Astrocyte (in vitro differentiated cells and primary cell): ENCODE data around the gene UBE2E2. TPM values are rescaled to one million over a fixed set of nuclear protein-coding genes. Genes with fewer than 3 reads are reported as not detected.

ENCODE experiments used
- DNase-seq: peaks from one replicate; pipeline ENCODE4 v3.0.0-alpha.2; 2010; ENCODE audit warnings: low read depth
- FAIRE-seq: peaks from 2 replicates; lab custom pipeline; 2011; peaks lifted over from hg19 to GRCh38; lab: Jason Lieb, UNC
- H2AFZ ChIP-seq: 2 replicates; pipeline ENCODE4 v1.6.0; 2012; ENCODE audit warnings: low read depth, low read length, inconsistent platforms
- H3K27ac ChIP-seq: 2 replicates; pipeline ENCODE4 v1.5.1; 2011; ENCODE audit warnings: low read depth, low read length, inconsistent platforms
- H3K27me3 ChIP-seq: 2 replicates; pipeline ENCODE4 v1.6.0; 2011; ENCODE audit warnings: low read length, inconsistent platforms; ENCODE audit not compliant: insufficient read depth
- H3K36me3 ChIP-seq: 2 replicates; pipeline ENCODE4 v1.5.1; 2011; ENCODE audit warnings: low read length, inconsistent platforms; ENCODE audit not compliant: insufficient read depth
- H3K4me1 ChIP-seq: 2 replicates; pipeline ENCODE4 v1.5.1; 2011; ENCODE audit warnings: low read length, inconsistent platforms; ENCODE audit not compliant: insufficient read depth
- H3K4me2 ChIP-seq: 2 replicates; pipeline ENCODE4 v1.6.0; 2012; ENCODE audit warnings: low read length, inconsistent platforms
- H3K4me3 ChIP-seq: 2 replicates; pipeline ENCODE4 v1.5.1; 2011; ENCODE audit warnings: low read depth, mild to moderate bottlenecking, low read length, inconsistent platforms; ENCODE audit not compliant: insufficient read depth
- H3K79me2 ChIP-seq: 2 replicates; pipeline ENCODE4 v1.6.0; 2012; ENCODE audit warnings: mild to moderate bottlenecking, low read length, inconsistent platforms; ENCODE audit not compliant: insufficient read depth
- H3K9ac ChIP-seq: 2 replicates; pipeline ENCODE4 v1.6.0; 2012; ENCODE audit warnings: mild to moderate bottlenecking, low read length, inconsistent platforms
- H3K9me3 ChIP-seq: 2 replicates; pipeline ENCODE4 v1.5.1; 2012; ENCODE audit warnings: low read depth, mild to moderate bottlenecking, low read length, inconsistent platforms; ENCODE audit not compliant: insufficient read depth
- H4K20me1 ChIP-seq: 2 replicates; pipeline ENCODE4 v1.6.0; 2012; ENCODE audit warnings: low read length, inconsistent platforms; ENCODE audit not compliant: insufficient read depth
- H3K27ac Mint-ChIP-seq: one replicate; pipeline ENCODE4 v1.8.0; 2021; ENCODE audit warnings: mild to moderate bottlenecking, mixed read lengths; ENCODE audit not compliant: unreplicated experiment
- H3K27me3 Mint-ChIP-seq: one replicate; pipeline ENCODE4 v1.8.0; 2021; ENCODE audit warnings: low read depth, mixed read lengths; ENCODE audit not compliant: unreplicated experiment
- H3K36me3 Mint-ChIP-seq: one replicate; pipeline ENCODE4 v1.8.0; 2021; ENCODE audit warnings: low read depth, mixed read lengths; ENCODE audit not compliant: unreplicated experiment
- H3K4me1 Mint-ChIP-seq: one replicate; pipeline ENCODE4 v1.8.0; 2021; ENCODE audit warnings: low read depth, mixed read lengths; ENCODE audit not compliant: unreplicated experiment
- H3K4me3 Mint-ChIP-seq: one replicate; pipeline ENCODE4 v1.8.0; 2021; ENCODE audit warnings: mild to moderate bottlenecking, moderate library complexity, mixed read lengths; ENCODE audit not compliant: unreplicated experiment
- H3K9me3 Mint-ChIP-seq: one replicate; pipeline ENCODE4 v1.8.0; 2021; ENCODE audit warnings: mild to moderate bottlenecking, mixed read lengths; ENCODE audit not compliant: unreplicated experiment
- EZH2 ChIP-seq: IDR thresholded peaks from 2 replicates; pipeline ENCODE4 v1.6.1; 2012; ENCODE audit warnings: mild to moderate bottlenecking, low read length, inconsistent platforms; ENCODE audit not compliant: insufficient read depth
- total RNA-seq: library from RNA; stranded (reverse); gene quantifications from 2 replicates; pipeline ENCODE4 v1.2.1, GENCODE V29; 2021
- TF ChIP-seq, protein P1 (sequence below): IDR thresholded peaks from 2 replicates; pipeline ENCODE4 v1.5.1; 2011; ENCODE audit warnings: low read depth, mild to moderate bottlenecking, inconsistent platforms, low read length, moderate library complexity; ENCODE audit not compliant: insufficient read depth

The UBE2E2 gene
- total RNA-seq, 1 donor from 2014 or later = 89.8 TPM

- no peaks in the 10 kb centered on the region for H3K4me1 Mint-ChIP-seq
- peaks cover 5% of the 10 kb centered on the region for H3K36me3 Mint-ChIP-seq
- H3K4me3 Mint-ChIP-seq = no peak overlapping the region
- Histone ChIP-seq H3K27me3 (no peaks in the 10 kb centered on the region), H3K27ac (no peak overlapping the region), H3K9ac (no peak overlapping the region), H3K36me3 (no peaks in the 10 kb centered on the region), H4K20me1 (peaks cover 21% of the 10 kb centered on the region), H3K4me3 (no peak overlapping the region), H3K4me2 (no peak overlapping the region), H3K4me1 (no peaks in the 10 kb centered on the region), H3K79me2 (no peaks in the 10 kb centered on the region), H3K9me3 (no peaks in the 10 kb centered on the region), H2AFZ (no peak overlapping the region)
- TF ChIP-seq EZH2 = no peak
- TF ChIP-seq, protein P1, sequence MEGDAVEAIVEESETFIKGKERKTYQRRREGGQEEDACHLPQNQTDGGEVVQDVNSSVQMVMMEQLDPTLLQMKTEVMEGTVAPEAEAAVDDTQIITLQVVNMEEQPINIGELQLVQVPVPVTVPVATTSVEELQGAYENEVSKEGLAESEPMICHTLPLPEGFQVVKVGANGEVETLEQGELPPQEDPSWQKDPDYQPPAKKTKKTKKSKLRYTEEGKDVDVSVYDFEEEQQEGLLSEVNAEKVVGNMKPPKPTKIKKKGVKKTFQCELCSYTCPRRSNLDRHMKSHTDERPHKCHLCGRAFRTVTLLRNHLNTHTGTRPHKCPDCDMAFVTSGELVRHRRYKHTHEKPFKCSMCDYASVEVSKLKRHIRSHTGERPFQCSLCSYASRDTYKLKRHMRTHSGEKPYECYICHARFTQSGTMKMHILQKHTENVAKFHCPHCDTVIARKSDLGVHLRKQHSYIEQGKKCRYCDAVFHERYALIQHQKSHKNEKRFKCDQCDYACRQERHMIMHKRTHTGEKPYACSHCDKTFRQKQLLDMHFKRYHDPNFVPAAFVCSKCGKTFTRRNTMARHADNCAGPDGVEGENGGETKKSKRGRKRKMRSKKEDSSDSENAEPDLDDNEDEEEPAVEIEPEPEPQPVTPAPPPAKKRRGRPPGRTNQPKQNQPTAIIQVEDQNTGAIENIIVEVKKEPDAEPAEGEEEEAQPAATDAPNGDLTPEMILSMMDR = no peak
- DNase-seq (no peak), FAIRE-seq (no peak)
- no peaks in the 10 kb centered on the region for H3K27me3 Mint-ChIP-seq
- H3K27ac Mint-ChIP-seq = no peak overlapping the region
- peaks cover 8% of the 10 kb centered on the region for H3K9me3 Mint-ChIP-seq
Observed at GRCh38 chr3:23365066-23365465, 161.9 kb downstream of the UBE2E2 start.

DNA sequence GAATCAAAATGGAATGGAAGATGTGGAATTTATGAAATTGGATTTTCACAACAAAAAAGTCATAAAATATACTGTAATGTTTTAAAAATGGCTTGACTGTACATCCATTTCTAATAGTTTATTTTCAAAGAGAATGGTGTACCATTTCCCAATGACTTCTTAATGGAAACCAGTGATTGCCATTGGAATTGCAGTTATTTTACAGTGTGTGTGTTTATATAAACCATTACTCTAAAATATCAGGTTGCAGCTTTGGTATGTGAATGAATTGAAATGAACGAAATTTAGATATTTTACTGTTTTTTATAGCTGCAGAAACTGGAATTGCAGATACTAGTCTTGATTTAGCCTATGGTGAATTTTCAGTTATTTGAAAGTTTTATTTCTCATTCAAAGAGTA, 165.6 kb downstream of the UBE2E2 start:
- H3K4me2 ChIP-seq = no peak overlapping the region
- no peak overlapping the region for H3K27ac Mint-ChIP-seq
- no peaks in the 10 kb centered on the region for H3K4me1 Mint-ChIP-seq
- H3K4me1 ChIP-seq = no peaks in the 10 kb centered on the region
- no peak for FAIRE-seq
- no peaks in the 10 kb centered on the region for H3K27me3 Mint-ChIP-seq
- H3K9ac ChIP-seq = no peak overlapping the region
- no peaks in the 10 kb centered on the region for H3K27me3 ChIP-seq
- H2AFZ ChIP-seq = no peak overlapping the region
- H4K20me1 ChIP-seq = peaks cover 20% of the 10 kb centered on the region
- H3K79me2 ChIP-seq = no peaks in the 10 kb centered on the region
- H3K4me3 ChIP-seq = no peak overlapping the region
- peaks cover 1% of the 10 kb centered on the region for H3K36me3 Mint-ChIP-seq
- no peak for DNase-seq
- H3K27ac ChIP-seq = no peak overlapping the region
- peaks cover 5% of the 10 kb centered on the region for H3K9me3 Mint-ChIP-seq
- no peaks in the 10 kb centered on the region for H3K9me3 ChIP-seq
- no peak overlapping the region for H3K4me3 Mint-ChIP-seq
- no peak for TF ChIP-seq EZH2
- TF ChIP-seq, protein P1 = no peak
- H3K36me3 ChIP-seq = no peaks in the 10 kb centered on the region

DNA sequence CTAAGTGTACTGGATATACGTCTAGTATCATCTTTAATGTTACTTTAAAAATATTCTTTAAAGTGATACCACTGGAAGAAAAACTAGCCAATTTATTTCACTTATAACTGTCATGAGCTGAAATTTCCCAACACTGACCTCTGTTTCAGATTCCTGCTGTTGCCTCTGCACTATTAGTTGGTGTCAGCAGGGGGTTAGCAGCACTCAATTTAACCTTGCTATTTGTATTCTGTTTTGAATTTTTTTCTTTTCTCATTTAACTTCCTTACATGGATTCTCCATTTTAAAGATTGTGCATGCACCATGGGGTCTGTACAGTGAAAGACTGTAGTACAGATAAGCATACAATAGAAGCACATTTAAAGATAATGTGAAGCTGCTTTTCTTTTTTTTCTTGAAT, 169.2 kb downstream of the UBE2E2 start:
- H3K79me2 ChIP-seq = peaks cover 3% of the 10 kb centered on the region
- no peak for FAIRE-seq
- Mint-ChIP-seq H3K36me3 (no peaks in the 10 kb centered on the region), H3K4me1 (no peaks in the 10 kb centered on the region), H3K4me3 (no peak overlapping the region), H3K27me3 (no peaks in the 10 kb centered on the region), H3K9me3 (no peaks in the 10 kb centered on the region), H3K27ac (no peak overlapping the region)
- no peaks in the 10 kb centered on the region for H3K27me3 ChIP-seq
- H4K20me1 ChIP-seq = peaks cover 21% of the 10 kb centered on the region
- H3K9ac ChIP-seq = no peak overlapping the region
- H3K36me3 ChIP-seq = no peaks in the 10 kb centered on the region
- no peak overlapping the region for H3K4me2 ChIP-seq
- DNase-seq = no peak
- TF ChIP-seq EZH2 = no peak
- TF ChIP-seq, protein P1 = no peak
- H3K4me1 ChIP-seq = no peaks in the 10 kb centered on the region
- no peak overlapping the region for H3K4me3 ChIP-seq
- H2AFZ ChIP-seq = no peak overlapping the region
- no peaks in the 10 kb centered on the region for H3K9me3 ChIP-seq
- H3K27ac ChIP-seq = no peak overlapping the region
